ENCODE results near the gene ZNF568. TPM values are rescaled to one million over a fixed set of nuclear protein-coding genes. Genes with fewer than 3 reads are reported as not detected.

ZNF568 gene
- total RNA-seq, 3 donors from 2014 or later: 8.5 to 17.9 (median 9.8) TPM

DNA sequence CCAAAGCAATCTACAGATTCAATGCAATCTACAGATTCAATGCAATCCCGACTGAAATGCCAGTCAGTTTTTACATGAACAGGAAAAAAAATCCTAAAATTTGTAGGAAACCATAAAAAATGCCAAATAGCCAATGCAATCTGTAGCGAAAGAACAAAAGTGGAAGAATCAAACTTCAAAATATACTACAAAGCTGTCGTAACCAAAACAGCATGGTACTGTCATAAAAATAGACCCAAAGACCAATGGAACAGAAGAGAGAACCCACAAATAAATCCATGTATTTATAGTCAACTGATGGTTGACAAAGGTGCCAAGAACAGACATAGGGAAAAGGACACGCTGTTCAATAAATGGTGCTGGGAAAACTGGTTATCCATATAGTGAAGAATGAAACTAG is 17.7 kb upstream of the ZNF568 start:
- intact Hi-C loops (cut with DNase I; ENCODE audit: low total_unique reads): no loop called here
- no peak overlapping the region for H3K4me3 ChIP-seq
- H3K36me3 ChIP-seq: peaks cover 24% of the 10 kb centered on the region
- no peaks in the 10 kb centered on the region for H3K4me1 ChIP-seq
- H3K27ac ChIP-seq: no peak overlapping the region
- peaks cover 94 to 100% of the 10 kb centered on the region in 2 donors for H3K9me3 ChIP-seq
- TF ChIP-seq CTCF (IDR thresholded peaks at IDR 0.05): no peak
- no peak for TF ChIP-seq POLR2AphosphoS5 (IDR thresholded peaks at IDR 0.05)
- TF ChIP-seq POLR2A (IDR thresholded peaks at IDR 0.05): no peak
- no peaks in the 10 kb centered on the region for H3K27me3 ChIP-seq
- DNase-seq (ENCODE audit: low spot score in 2 of 2): no peak

GRCh38 chr19:36916991-36917390 is 859 bp downstream of the ZNF568 start:
- Histone ChIP-seq H3K27me3 (no peaks in the 10 kb centered on the region), H3K9me3 (peaks cover 15 to 20% of the 10 kb centered on the region in 2 donors), H3K4me3 (peak overlapping the region; percentile 65 to 77 (median 73)), H3K4me1 (peaks cover 0 to 5% of the 10 kb centered on the region in 2 donors), H3K27ac (peak overlapping the region in 1 of 2 donors; percentile 97), H3K36me3 (peaks cover 9% of the 10 kb centered on the region)
- intact Hi-C loops (cut with DNase I; ENCODE audit: low total_unique reads): no loop called here
- no peak for DNase-seq (ENCODE audit: low spot score in 2 of 2)
- TF ChIP-seq POLR2AphosphoS5 (IDR thresholded peaks at IDR 0.05): no peak
- no peak for TF ChIP-seq POLR2A (IDR thresholded peaks at IDR 0.05)
- TF ChIP-seq CTCF (IDR thresholded peaks at IDR 0.05): no peak

DNA sequence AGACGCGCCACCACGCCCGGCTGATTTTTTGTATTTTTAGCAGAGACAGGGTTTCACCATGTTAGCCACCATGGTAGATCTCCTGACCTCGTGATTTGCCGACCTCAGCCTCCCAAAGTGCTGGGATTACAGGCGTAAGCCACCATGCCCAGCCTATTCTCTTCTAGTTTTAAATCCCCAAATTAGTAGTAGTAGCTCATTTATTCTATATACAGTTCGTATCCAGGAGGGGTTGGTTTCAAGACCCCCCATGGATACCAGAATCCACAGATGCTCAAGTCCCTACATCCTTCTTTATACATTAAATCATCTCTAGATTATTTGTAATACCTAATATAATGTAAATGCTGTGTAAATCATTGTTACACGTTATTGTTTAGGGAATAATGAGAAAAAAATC is 2.0 kb downstream of the ZNF568 start:
- peaks cover 9% of the 10 kb centered on the region for H3K36me3 ChIP-seq

GRCh38 chr19:36931684-36932083 is 15.6 kb downstream of the ZNF568 start:
- Histone ChIP-seq H3K27ac (no peak overlapping the region), H3K36me3 (peaks cover 2% of the 10 kb centered on the region), H3K9me3 (peaks cover 52 to 81% of the 10 kb centered on the region in 2 donors), H3K4me1 (no peaks in the 10 kb centered on the region), H3K27me3 (no peaks in the 10 kb centered on the region), H3K4me3 (no peak overlapping the region)
- no peak for DNase-seq (ENCODE audit: low spot score in 2 of 2)
- intact Hi-C loops (cut with DNase I; ENCODE audit: low total_unique reads): no loop called here
- TF ChIP-seq POLR2AphosphoS5 (IDR thresholded peaks at IDR 0.05): no peak
- no peak for TF ChIP-seq POLR2A (IDR thresholded peaks at IDR 0.05)
- TF ChIP-seq CTCF (IDR thresholded peaks at IDR 0.05): no peak

More for the DNA sequence above, 2.0 kb downstream of the ZNF568 start:
- H3K27ac ChIP-seq: no peak overlapping the region
- peaks cover 17 to 22% of the 10 kb centered on the region in 2 donors for H3K9me3 ChIP-seq
- H3K27me3 ChIP-seq: no peaks in the 10 kb centered on the region
- no peak overlapping the region for H3K4me3 ChIP-seq
- intact Hi-C loops (cut with DNase I; ENCODE audit: low total_unique reads): no loop called here
- no peak for TF ChIP-seq POLR2AphosphoS5 (IDR thresholded peaks at IDR 0.05)
- TF ChIP-seq POLR2A (IDR thresholded peaks at IDR 0.05): no peak
- TF ChIP-seq CTCF (IDR thresholded peaks at IDR 0.05): no peak
- DNase-seq (ENCODE audit: low spot score in 2 of 2): no peak
- peaks cover 0 to 5% of the 10 kb centered on the region in 2 donors for H3K4me1 ChIP-seq

GRCh38 chr19:36939153-36939552 is 23.0 kb downstream of the ZNF568 start:
- Histone ChIP-seq H3K4me3 (no peak overlapping the region), H3K4me1 (no peaks in the 10 kb centered on the region), H3K9me3 (peaks cover 52 to 78% of the 10 kb centered on the region in 2 donors), H3K27ac (no peak overlapping the region), H3K36me3 (peaks cover 33% of the 10 kb centered on the region), H3K27me3 (no peaks in the 10 kb centered on the region)
- intact Hi-C loops (cut with DNase I; ENCODE audit: low total_unique reads): no loop called here
- no peak for DNase-seq (ENCODE audit: low spot score in 2 of 2)
- TF ChIP-seq POLR2AphosphoS5 (IDR thresholded peaks at IDR 0.05) (no peak), POLR2A (IDR thresholded peaks at IDR 0.05) (no peak), CTCF (IDR thresholded peaks at IDR 0.05) (no peak)
